ENCODE results near the gene DBH. TPM values are rescaled to one million over a fixed set of nuclear protein-coding genes. Genes with fewer than 3 reads are reported as not detected.

DBH gene
- total RNA-seq, 4 donors from 2014 or later: not detected

GRCh38 chr9:133627341-133627740 is 8.8 kb upstream of the DBH start:
- Histone ChIP-seq H3K9me3 (peaks cover 0 to 4% (median 0%) of the 10 kb centered on the region in 4 donors), H3K27ac (no peak overlapping the region), H3K36me3 (no peaks in the 10 kb centered on the region), H3K4me1 (no peaks in the 10 kb centered on the region), H3K4me3 (no peak overlapping the region), H3K27me3 (no peaks in the 10 kb centered on the region)
- DNase-seq: no peak
- TF ChIP-seq CTCF (IDR thresholded peaks at IDR 0.05) (no peak), POLR2A (IDR thresholded peaks at IDR 0.05) (no peak)

GRCh38 chr9:133628766-133629165 is 7.4 kb upstream of the DBH start:
- no peaks in the 10 kb centered on the region for H3K27me3 ChIP-seq
- H3K4me3 ChIP-seq: no peak overlapping the region
- no peak for TF ChIP-seq POLR2A (IDR thresholded peaks at IDR 0.05)
- no peak for TF ChIP-seq CTCF (IDR thresholded peaks at IDR 0.05)
- no peak for DNase-seq
- H3K9me3 ChIP-seq: peaks cover 0 to 4% (median 0%) of the 10 kb centered on the region in 4 donors
- H3K4me1 ChIP-seq: no peaks in the 10 kb centered on the region
- H3K36me3 ChIP-seq: no peaks in the 10 kb centered on the region
- no peak overlapping the region for H3K27ac ChIP-seq

GRCh38 chr9:133629221-133630110 is 6.7 kb upstream of the DBH start:
- no peak overlapping the region for H3K27ac ChIP-seq
- no peak overlapping the region for H3K4me3 ChIP-seq
- no peak for DNase-seq
- peaks cover 0 to 4% (median 0%) of the 10 kb centered on the region in 4 donors for H3K9me3 ChIP-seq
- no peaks in the 10 kb centered on the region for H3K27me3 ChIP-seq
- H3K36me3 ChIP-seq: no peaks in the 10 kb centered on the region
- no peaks in the 10 kb centered on the region for H3K4me1 ChIP-seq
- no peak for TF ChIP-seq CTCF (IDR thresholded peaks at IDR 0.05)
- no peak for TF ChIP-seq POLR2A (IDR thresholded peaks at IDR 0.05)

- no peak for DNase-seq
- Histone ChIP-seq H3K4me3 (no peak overlapping the region), H3K4me1 (no peaks in the 10 kb centered on the region), H3K27ac (no peak overlapping the region), H3K27me3 (no peaks in the 10 kb centered on the region), H3K36me3 (no peaks in the 10 kb centered on the region), H3K9me3 (no peaks in the 10 kb centered on the region)
- TF ChIP-seq CTCF (IDR thresholded peaks at IDR 0.05) (no peak), POLR2A (IDR thresholded peaks at IDR 0.05) (no peak)
Observed at GRCh38 chr9:133631111-133631510, 5.1 kb upstream of the DBH start.

GRCh38 chr9:133632806-133633680 is 3.1 kb upstream of the DBH start:
- H3K27me3 ChIP-seq: no peaks in the 10 kb centered on the region
- DNase-seq: no peak
- TF ChIP-seq CTCF (IDR thresholded peaks at IDR 0.05): no peak
- no peak for TF ChIP-seq POLR2A (IDR thresholded peaks at IDR 0.05)

More at GRCh38 chr9:133632806-133633680, 3.1 kb upstream of the DBH start:
- Histone ChIP-seq H3K4me1 (no peaks in the 10 kb centered on the region), H3K36me3 (no peaks in the 10 kb centered on the region), H3K4me3 (no peak overlapping the region), H3K9me3 (no peaks in the 10 kb centered on the region), H3K27ac (no peak overlapping the region)
